Mucosa of stomach (tissue), 1 donor: ENCODE data around the gene AGO3.
A peak's percentile ranks its signal among the peaks of the same experiment; 100 is the strongest.

Experiments used
- H3K27me3 ChIP-seq: one replicate; pipeline ENCODE4 v1.7.0; 2013; ENCODE audit warnings: mild to moderate bottlenecking, low read length; ENCODE audit not compliant: control insufficient read depth, insufficient read depth
- H3K36me3 ChIP-seq: one replicate; pipeline ENCODE4 v1.7.0; 2013; ENCODE audit warnings: low read length; ENCODE audit not compliant: control insufficient read depth, insufficient read depth
- H3K4me1 ChIP-seq: one replicate; pipeline ENCODE4 v1.7.0; 2013; ENCODE audit warnings: mild to moderate bottlenecking, low read length; ENCODE audit not compliant: control insufficient read depth, insufficient read depth
- H3K4me3 ChIP-seq: one replicate; pipeline ENCODE4 v1.7.0; 2013; ENCODE audit warnings: low read length
- H3K9ac ChIP-seq: one replicate; pipeline ENCODE4 v1.7.0; 2013; ENCODE audit warnings: mild to moderate bottlenecking, low read length, moderate library complexity
- H3K9me3 ChIP-seq: one replicate; pipeline ENCODE4 v1.7.0; 2013; ENCODE audit warnings: mild to moderate bottlenecking, low read length, moderate library complexity; ENCODE audit not compliant: control insufficient read depth
- donor health status: Pancreatic carcinoma.

AGO3 gene

GRCh38 chr1:35929730-35930592 lies 944 bp upstream of the AGO3 start:
- no peaks in the 10 kb centered on the region for H3K9me3 ChIP-seq
- no peaks in the 10 kb centered on the region for H3K27me3 ChIP-seq
- peak overlapping the region; percentile 84 for H3K4me3 ChIP-seq
- peak overlapping the region; percentile 94 for H3K9ac ChIP-seq
- H3K4me1 ChIP-seq, result peaks cover 10% of the 10 kb centered on the region
- no peaks in the 10 kb centered on the region for H3K36me3 ChIP-seq

GRCh38 chr1:35931446-35932157 lies 697 bp downstream of the AGO3 start:
- peak overlapping the region; percentile 84 for H3K4me3 ChIP-seq
- peaks cover 10% of the 10 kb centered on the region for H3K4me1 ChIP-seq
- H3K36me3 ChIP-seq, result no peaks in the 10 kb centered on the region
- peak overlapping the region; percentile 94 for H3K9ac ChIP-seq
- no peaks in the 10 kb centered on the region for H3K9me3 ChIP-seq
- H3K27me3 ChIP-seq, result no peaks in the 10 kb centered on the region

DNA sequence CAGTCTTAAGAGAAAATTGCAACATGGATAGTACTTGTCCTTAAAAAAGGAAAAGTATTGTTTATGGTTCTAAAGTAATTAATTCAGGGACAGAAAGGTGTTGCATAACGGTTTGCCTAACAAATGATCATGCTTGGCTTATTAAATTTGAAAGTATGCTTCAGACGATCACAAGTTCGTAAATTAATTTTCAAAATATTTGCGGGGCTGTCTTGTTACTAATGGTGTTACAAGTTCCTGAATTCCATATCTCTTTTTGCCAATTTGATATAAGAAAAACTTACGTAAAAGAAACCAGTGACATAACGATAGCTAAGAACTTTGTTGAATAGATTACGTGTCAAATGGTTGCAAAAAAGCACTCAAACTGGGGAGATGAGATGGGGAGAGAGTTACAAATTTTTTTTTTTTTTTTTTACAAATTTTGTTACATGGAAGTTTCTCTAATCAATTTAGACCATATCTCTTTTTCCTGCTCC lies 1.3 kb downstream of the AGO3 start:
- Histone ChIP-seq H3K4me3 (peak overlapping the region; percentile 84), H3K9me3 (no peaks in the 10 kb centered on the region), H3K27me3 (no peaks in the 10 kb centered on the region), H3K9ac (peak overlapping the region; percentile 94), H3K36me3 (no peaks in the 10 kb centered on the region), H3K4me1 (peaks cover 10% of the 10 kb centered on the region)

DNA sequence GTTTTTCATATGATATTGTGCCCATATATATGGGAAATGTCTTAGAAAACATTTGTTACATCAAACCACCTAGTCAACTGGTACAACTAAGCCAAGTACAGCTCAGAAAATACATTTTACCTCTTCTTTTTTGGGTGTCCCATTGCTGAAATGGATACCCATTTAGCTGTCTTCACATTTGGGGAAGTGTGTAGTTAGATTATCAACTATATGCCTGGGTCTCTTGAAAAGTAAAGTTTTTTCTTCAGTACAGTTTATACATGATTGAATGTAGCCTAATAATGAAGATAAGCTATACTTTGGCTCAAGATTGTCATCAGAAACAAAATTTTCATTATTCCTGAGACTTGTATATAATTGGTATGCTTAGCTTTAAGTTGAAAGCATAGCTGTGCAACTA lies 2.0 kb downstream of the AGO3 start:
- H3K27me3 ChIP-seq, result no peaks in the 10 kb centered on the region
- no peak overlapping the region for H3K9ac ChIP-seq
- no peaks in the 10 kb centered on the region for H3K9me3 ChIP-seq
- H3K36me3 ChIP-seq, result no peaks in the 10 kb centered on the region
- no peak overlapping the region for H3K4me3 ChIP-seq
- peaks cover 10% of the 10 kb centered on the region for H3K4me1 ChIP-seq

DNA sequence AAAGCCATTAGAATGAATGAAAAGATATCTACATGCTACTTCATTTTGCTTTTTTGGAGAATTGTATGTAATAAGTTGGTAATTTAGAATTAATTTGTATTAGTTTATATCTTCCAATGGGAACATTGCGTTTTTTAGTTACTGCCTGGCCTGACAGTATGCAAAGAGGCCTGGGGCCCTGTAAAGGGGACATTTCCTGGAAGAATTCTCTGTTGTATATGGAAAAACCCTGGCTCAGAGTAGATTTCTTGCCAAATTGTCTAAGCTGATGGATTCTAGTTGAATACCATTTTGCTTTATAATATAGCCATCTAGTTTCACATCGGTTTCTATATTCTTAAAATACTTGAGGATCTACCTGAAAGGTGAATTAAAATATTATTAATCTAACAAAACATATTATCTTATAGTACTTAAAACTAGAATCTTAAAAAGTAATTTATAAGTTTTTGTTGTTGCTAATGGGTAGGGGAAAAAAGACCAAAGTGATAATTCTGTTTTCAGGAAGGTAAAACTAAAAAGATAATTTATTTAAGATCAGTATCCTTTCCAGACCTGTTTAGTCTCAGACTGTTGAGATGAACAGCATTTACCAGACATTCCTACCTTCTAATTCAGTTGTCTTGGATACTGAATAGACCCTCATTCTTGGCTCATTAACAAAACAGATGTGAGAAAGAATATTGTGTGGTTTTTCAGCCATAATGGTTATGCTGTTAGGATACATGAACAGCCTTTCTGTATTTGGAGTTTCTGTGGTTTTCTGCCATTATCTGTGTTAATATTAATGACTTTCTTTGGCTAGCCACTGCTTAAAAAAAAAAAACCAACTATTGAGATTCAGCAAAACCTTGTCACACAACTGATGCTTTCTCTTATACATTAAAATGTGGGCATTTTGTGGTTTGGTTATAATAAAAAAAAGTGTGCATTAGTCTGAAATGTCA lies 4.8 kb downstream of the AGO3 start:
- peaks cover 7% of the 10 kb centered on the region for H3K4me1 ChIP-seq
- H3K9ac ChIP-seq, result no peak overlapping the region
- H3K36me3 ChIP-seq, result no peaks in the 10 kb centered on the region
- H3K27me3 ChIP-seq, result no peaks in the 10 kb centered on the region
- H3K4me3 ChIP-seq, result no peak overlapping the region
- no peaks in the 10 kb centered on the region for H3K9me3 ChIP-seq

DNA sequence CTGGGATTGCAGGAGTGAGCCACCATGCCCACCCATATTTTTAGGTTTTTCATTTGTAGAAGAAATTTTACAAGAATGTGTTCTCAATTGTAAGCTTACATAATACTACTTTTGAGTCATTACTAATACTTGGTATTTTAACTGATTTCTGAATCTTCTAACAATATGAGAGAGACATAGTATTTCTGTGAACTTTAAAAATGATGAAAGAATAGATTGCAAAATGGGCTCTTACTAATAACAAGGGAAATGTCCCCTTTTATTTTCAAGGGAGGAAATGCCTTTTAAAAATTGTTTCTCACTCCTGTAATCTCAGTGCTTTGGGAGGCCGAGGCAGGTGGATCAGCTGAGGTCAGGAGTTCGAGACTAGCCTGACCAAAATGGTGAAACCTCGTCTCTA lies 5.9 kb downstream of the AGO3 start:
- Histone ChIP-seq H3K9me3 (no peaks in the 10 kb centered on the region), H3K4me1 (peaks cover 5% of the 10 kb centered on the region), H3K9ac (no peak overlapping the region), H3K27me3 (no peaks in the 10 kb centered on the region), H3K4me3 (no peak overlapping the region), H3K36me3 (no peaks in the 10 kb centered on the region)

GRCh38 chr1:35939484-35939883 lies 8.6 kb downstream of the AGO3 start:
- H3K9me3 ChIP-seq, result no peaks in the 10 kb centered on the region
- no peaks in the 10 kb centered on the region for H3K4me1 ChIP-seq
- no peak overlapping the region for H3K9ac ChIP-seq
- no peaks in the 10 kb centered on the region for H3K36me3 ChIP-seq
- H3K27me3 ChIP-seq, result no peaks in the 10 kb centered on the region
- no peak overlapping the region for H3K4me3 ChIP-seq

DNA sequence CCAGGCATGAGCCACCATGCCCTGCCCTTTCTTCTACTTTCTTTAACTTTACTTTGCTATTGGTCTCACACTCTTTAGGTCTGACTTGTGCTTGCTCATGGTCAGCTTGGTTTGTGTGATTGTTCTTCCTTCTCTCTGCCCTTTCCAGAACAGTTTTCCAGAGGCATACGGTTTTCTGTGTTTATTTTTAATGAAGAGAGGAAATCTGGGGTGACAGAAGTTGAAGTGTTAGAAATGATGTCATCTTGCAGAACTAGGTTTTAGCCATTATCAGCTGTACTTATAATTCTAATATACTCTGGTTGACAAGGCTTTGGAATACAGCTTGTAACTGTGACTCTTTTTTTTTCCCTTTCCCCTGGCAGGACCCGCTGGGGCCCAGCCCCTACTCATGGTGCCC lies 14.4 kb downstream of the AGO3 start:
- H3K9me3 ChIP-seq, result no peaks in the 10 kb centered on the region
- H3K9ac ChIP-seq, result no peak overlapping the region
- no peak overlapping the region for H3K4me3 ChIP-seq
- H3K27me3 ChIP-seq, result no peaks in the 10 kb centered on the region
- no peaks in the 10 kb centered on the region for H3K4me1 ChIP-seq
- H3K36me3 ChIP-seq, result no peaks in the 10 kb centered on the region

GRCh38 chr1:35947547-35947946 lies 16.6 kb downstream of the AGO3 start:
- Histone ChIP-seq H3K9ac (no peak overlapping the region), H3K4me3 (no peak overlapping the region), H3K27me3 (no peaks in the 10 kb centered on the region), H3K9me3 (no peaks in the 10 kb centered on the region), H3K4me1 (no peaks in the 10 kb centered on the region), H3K36me3 (no peaks in the 10 kb centered on the region)

- Histone ChIP-seq H3K4me3 (no peak overlapping the region), H3K27me3 (no peaks in the 10 kb centered on the region), H3K4me1 (no peaks in the 10 kb centered on the region), H3K9me3 (no peaks in the 10 kb centered on the region), H3K9ac (no peak overlapping the region), H3K36me3 (no peaks in the 10 kb centered on the region)
Observed at GRCh38 chr1:35958558-35958957, 27.7 kb downstream of the AGO3 start.

DNA sequence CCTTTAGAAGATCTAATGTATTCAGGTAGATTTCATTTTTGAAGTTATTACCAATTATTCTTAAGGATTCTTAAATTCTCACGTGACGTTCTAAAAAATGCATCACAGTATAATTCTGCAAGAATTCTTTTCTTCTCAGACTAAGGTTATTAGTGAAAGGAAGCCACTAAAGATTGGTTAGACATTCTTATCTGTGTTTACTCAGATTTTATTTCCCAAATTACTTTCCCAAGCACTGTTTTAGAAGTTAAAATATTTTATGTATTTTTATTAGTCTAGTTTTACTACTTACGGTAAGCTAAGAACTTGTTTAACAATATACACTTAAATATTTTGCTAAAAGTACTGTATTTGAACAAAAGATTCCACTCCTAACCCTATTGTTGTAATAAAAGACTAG lies 28.4 kb downstream of the AGO3 start:
- Histone ChIP-seq H3K4me3 (no peak overlapping the region), H3K27me3 (no peaks in the 10 kb centered on the region), H3K9me3 (no peaks in the 10 kb centered on the region), H3K4me1 (no peaks in the 10 kb centered on the region), H3K36me3 (no peaks in the 10 kb centered on the region), H3K9ac (no peak overlapping the region)
